Endothelial cell of umbilical vein (primary cell): Measurements from ENCODE around the gene GTF3C1. TPM values are rescaled to one million over a fixed set of nuclear protein-coding genes. Genes with fewer than 3 reads are reported as not detected.
"Not testable (repeated sequence)": the region's sequence is repeated elsewhere in the genome, so short reads cannot be mapped to it uniquely, and the experiment has no call there.

Experiments
- BruUV-seq: library from RNA; stranded (reverse); fragments of 400-500 nt; replicated peaks from 2 replicates; lab custom pipeline; 2021; lab: Mats Ljungman, UMichigan
- CTCF ChIA-PET: fragments of 300-600, 350-600 bp; sonication (Branson Sonifier 250); formaldehyde crosslinking; loops from one replicate; lab custom pipeline; 2021; ENCODE audit warnings: antibody characterized with exemption, inconsistent platforms; lab: Charles Lee
- POLR2A ChIA-PET: fragments of 300-600, 350-600 bp; sonication (Branson Sonifier 250); formaldehyde crosslinking; loops from one replicate; lab custom pipeline; 2021; ENCODE audit warnings: antibody characterized with exemption, inconsistent platforms; lab: Charles Lee
- DNase-seq: peaks from one replicate; pipeline ENCODE4 v3.0.0-alpha.2; 2011; ENCODE audit warnings: low read depth, low spot score
- FAIRE-seq: peaks from 2 replicates; lab custom pipeline; 2011; peaks lifted over from hg19 to GRCh38; lab: Jason Lieb, UNC
- H2AFZ ChIP-seq: 2 replicates; pipeline ENCODE4 v1.6.0; 2012; ENCODE audit warnings: low read depth, low read length, control low read depth, inconsistent platforms
- H3K27ac ChIP-seq: 2 replicates; pipeline ENCODE4 v1.5.1; 2011; ENCODE audit warnings: low read depth, mild to moderate bottlenecking, control low read depth, low read length, moderate library complexity; ENCODE audit not compliant: insufficient read depth
- H3K27me3 ChIP-seq, 2 experiments: 2 replicates each; pipeline versions ENCODE4 v1.6.0 to v1.6.1; 2011; ENCODE audit warnings: low read length in 2 of 2, mixed read lengths in 1 of 2; ENCODE audit not compliant: control insufficient read depth in 2 of 2, insufficient read depth in 2 of 2
- H3K36me3 ChIP-seq, 2 experiments: 2 replicates in 1 of 2; 3 replicates in 1 of 2; pipeline ENCODE4 v1.5.1; 2011; ENCODE audit warnings: low read length in 2 of 2, mild to moderate bottlenecking in 1 of 2, moderate library complexity in 1 of 2; ENCODE audit not compliant: control insufficient read depth in 2 of 2, insufficient read depth in 2 of 2; ENCODE audit errors: extremely low read depth in 1 of 2
- H3K4me1 ChIP-seq: 3 replicates; pipeline ENCODE4 v1.5.1; 2011; ENCODE audit warnings: mild to moderate bottlenecking, low read length; ENCODE audit not compliant: control insufficient read depth, insufficient read depth; ENCODE audit errors: extremely low read depth
- H3K4me2 ChIP-seq: 2 replicates; pipeline ENCODE4 v1.6.1; 2011; ENCODE audit warnings: low read length, control low read depth, mixed read lengths; ENCODE audit not compliant: insufficient read depth
- H3K4me3 ChIP-seq, 3 experiments: fragments of 200-600 bp in 1 of 3; sonication (generic), shearing (Covaris generic) in 1 of 3; replicated peaks in 1 of 3; 2 replicates each; pipeline ENCODE4 v1.5.1; 2011 to 2016; ENCODE audit warnings: control low read depth in 3 of 3, low read length in 3 of 3, mild to moderate bottlenecking in 2 of 3, inconsistent platforms in 1 of 3, low read depth in 1 of 3, moderate library complexity in 1 of 3; ENCODE audit not compliant: insufficient read depth in 1 of 3
- H3K79me2 ChIP-seq: 2 replicates; pipeline ENCODE4 v1.6.0; 2012; ENCODE audit warnings: low read length, inconsistent platforms; ENCODE audit not compliant: control insufficient read depth, insufficient read depth
- H3K9ac ChIP-seq: replicated peaks from 2 replicates; pipeline ENCODE3; 2011; ENCODE audit warnings: low read length, control low read depth; ENCODE audit not compliant: insufficient read depth; ENCODE audit errors: extremely low read depth
- H3K9me1 ChIP-seq: replicated peaks from 3 replicates; pipeline ENCODE4 v1.6.0; 2011; ENCODE audit warnings: mild to moderate bottlenecking, low read length; ENCODE audit not compliant: control insufficient read depth, insufficient read depth; ENCODE audit errors: extremely low read depth
- H3K9me3 ChIP-seq: replicated peaks from 2 replicates; pipeline ENCODE4 v1.5.1; 2012; ENCODE audit warnings: low read length, inconsistent platforms; ENCODE audit not compliant: control insufficient read depth, insufficient read depth
- H4K20me1 ChIP-seq: replicated peaks from 2 replicates; pipeline ENCODE3; 2011; ENCODE audit warnings: mild to moderate bottlenecking, low read length; ENCODE audit not compliant: control insufficient read depth, insufficient read depth; ENCODE audit errors: extremely low read depth
- CTCF ChIP-seq, 2 donors: IDR thresholded peaks; 1 replicate in 1 of 2; 2 replicates in 1 of 2; pipeline ENCODE4 v1.5.1; 2011; ENCODE audit warnings: low read length in 2 of 2, mild to moderate bottlenecking in 2 of 2, moderate library complexity in 2 of 2, control low read depth in 1 of 2, inconsistent platforms in 1 of 2, low read depth in 1 of 2; ENCODE audit not compliant: insufficient read depth in 1 of 2; ENCODE audit errors: extremely low read depth in 1 of 2
- EZH2 ChIP-seq: IDR thresholded peaks from 2 replicates; pipeline ENCODE4 v1.6.1; 2012; ENCODE audit warnings: borderline replicate concordance, low read depth, mild to moderate bottlenecking, moderate library complexity, low read length, inconsistent platforms; ENCODE audit not compliant: severe bottlenecking
- FOS ChIP-seq: IDR thresholded peaks from 2 replicates; pipeline ENCODE4 v1.6.1; 2011; ENCODE audit warnings: mild to moderate bottlenecking, low read length, moderate library complexity, borderline replicate concordance; ENCODE audit not compliant: insufficient read depth
- GATA2 ChIP-seq: IDR thresholded peaks from 2 replicates; pipeline ENCODE4 v1.7.0; 2011; ENCODE audit warnings: low read depth, mild to moderate bottlenecking, moderate library complexity, mixed read lengths, low read length; ENCODE audit not compliant: insufficient read length, insufficient read depth
- JUN ChIP-seq: IDR thresholded peaks from 2 replicates; pipeline ENCODE4 v1.6.1; 2011; ENCODE audit warnings: borderline replicate concordance, low read depth; ENCODE audit not compliant: insufficient read length, insufficient read depth
- MAX ChIP-seq: IDR thresholded peaks from 2 replicates; pipeline ENCODE4 v1.6.1; 2011; ENCODE audit not compliant: insufficient read depth, insufficient read length
- MYC ChIP-seq: IDR thresholded peaks from one replicate; pipeline ENCODE4 v1.6.1; 2011; ENCODE audit warnings: mild to moderate bottlenecking, low read depth, low read length
- POLR2A ChIP-seq: IDR thresholded peaks from 2 replicates; pipeline ENCODE4 v1.6.1; 2012; ENCODE audit warnings: low read depth, mild to moderate bottlenecking, control low read depth, low read length
- POLR2AphosphoS5 ChIP-seq: IDR thresholded peaks from 2 replicates; pipeline ENCODE4 v1.6.1; 2012; ENCODE audit warnings: low read depth, mild to moderate bottlenecking, control low read depth, low read length, moderate library complexity; ENCODE audit not compliant: insufficient read depth
- dilution Hi-C: fragments of 300-500 bp; cut with MboI; formaldehyde crosslinking; loops from one replicate; pipeline ENCODE4 v1.15.0; 2019; ENCODE audit warnings: low sequenced_read_pairs; ENCODE audit not compliant: extremely low pct_ligation_motif_present
- intact Hi-C: fragments of 100-400 bp; cut with micrococcal nuclease; formaldehyde crosslinking; loops from one replicate; pipeline ENCODE4 v1.10.0; 2022
- polyA plus RNA-seq, 4 experiments: library from polyadenylated mRNA; depleted of rRNA in 3 of 4; stranded (reverse) in 3 of 4; unstranded in 1 of 4; fragments of >200 nt; gene quantifications; 2 replicates each; pipeline versions ENCODE4 v1.2.1 to v1.2.3, GENCODE V29; 2011 to 2012; ENCODE audit warnings: missing spikeins in 1 of 4
- total RNA-seq: library from RNA; stranded (reverse); gene quantifications from 2 replicates; pipeline ENCODE4 v1.2.3, GENCODE V29; 2021

GTF3C1 gene
- total and polyA plus RNA-seq, 2 donors (not counting 3 experiments of a cell fraction or from before 2014, with no cell fraction given), result 58.1 to 86.1 TPM

- ChIA-PET CTCF (no interaction called here), POLR2A (no interaction called here)
- no peaks in the 10 kb centered on the region for H4K20me1 ChIP-seq
- H3K4me1 ChIP-seq, result no peaks in the 10 kb centered on the region
- H3K9ac ChIP-seq, result no peak overlapping the region
- no peak for DNase-seq
- no peaks in the 10 kb centered on the region for H3K9me3 ChIP-seq
- no peak overlapping the region for H3K27ac ChIP-seq
- no peak overlapping the region for H2AFZ ChIP-seq
- H3K9me1 ChIP-seq, result no peaks in the 10 kb centered on the region
- H3K27me3 ChIP-seq, result no peaks in the 10 kb centered on the region
- no peak overlapping the region for H3K4me3 ChIP-seq
- no peak for TF ChIP-seq POLR2AphosphoS5
- no peak for TF ChIP-seq FOS
- no peak for TF ChIP-seq EZH2
- TF ChIP-seq MYC, result no peak
- no peak for TF ChIP-seq CTCF (IDR thresholded peaks at IDR 0.05; ENCODE audit: extremely low read depth in 1 of 2, insufficient read depth in 1 of 2, low read depth in 1 of 2, low read length in 2 of 2)
- no peak for TF ChIP-seq JUN
- no peak for TF ChIP-seq MAX
- no peak for TF ChIP-seq GATA2
- no peak for TF ChIP-seq POLR2A
- dilution Hi-C loops, result no loop called here
- no TSS peak for BruUV-seq
- intact Hi-C loops, result no loop called here
- H3K36me3 ChIP-seq, result no peaks in the 10 kb centered on the region
- no peak overlapping the region for H3K4me2 ChIP-seq
- no peak for FAIRE-seq
- H3K79me2 ChIP-seq, result no peaks in the 10 kb centered on the region
Measured at GRCh38 chr16:27436065-27436464, 113.6 kb downstream of the GTF3C1 start.

- H3K9me3 ChIP-seq, BruUV-seq, H3K4me1 ChIP-seq, H3K4me3 ChIP-seq, H3K9me1 ChIP-seq, H3K9ac ChIP-seq, H3K4me2 ChIP-seq, POLR2A ChIA-PET, H3K27ac ChIP-seq, FAIRE-seq, CTCF ChIA-PET, H4K20me1 ChIP-seq, intact Hi-C loops, dilution Hi-C loops, DNase-seq, H3K79me2 ChIP-seq, H3K36me3 ChIP-seq, H2AFZ ChIP-seq, H3K27me3 ChIP-seq: not testable (repeated sequence)
Measured at GRCh38 chr16:27435146-27435545, 114.6 kb downstream of the GTF3C1 start.
